ENCODE data around the gene PTGES2.
"Not testable (repeated sequence)": the region's sequence is repeated elsewhere in the genome, so short reads cannot be mapped to it uniquely, and the experiment has no call there.

The PTGES2 gene

DNA sequence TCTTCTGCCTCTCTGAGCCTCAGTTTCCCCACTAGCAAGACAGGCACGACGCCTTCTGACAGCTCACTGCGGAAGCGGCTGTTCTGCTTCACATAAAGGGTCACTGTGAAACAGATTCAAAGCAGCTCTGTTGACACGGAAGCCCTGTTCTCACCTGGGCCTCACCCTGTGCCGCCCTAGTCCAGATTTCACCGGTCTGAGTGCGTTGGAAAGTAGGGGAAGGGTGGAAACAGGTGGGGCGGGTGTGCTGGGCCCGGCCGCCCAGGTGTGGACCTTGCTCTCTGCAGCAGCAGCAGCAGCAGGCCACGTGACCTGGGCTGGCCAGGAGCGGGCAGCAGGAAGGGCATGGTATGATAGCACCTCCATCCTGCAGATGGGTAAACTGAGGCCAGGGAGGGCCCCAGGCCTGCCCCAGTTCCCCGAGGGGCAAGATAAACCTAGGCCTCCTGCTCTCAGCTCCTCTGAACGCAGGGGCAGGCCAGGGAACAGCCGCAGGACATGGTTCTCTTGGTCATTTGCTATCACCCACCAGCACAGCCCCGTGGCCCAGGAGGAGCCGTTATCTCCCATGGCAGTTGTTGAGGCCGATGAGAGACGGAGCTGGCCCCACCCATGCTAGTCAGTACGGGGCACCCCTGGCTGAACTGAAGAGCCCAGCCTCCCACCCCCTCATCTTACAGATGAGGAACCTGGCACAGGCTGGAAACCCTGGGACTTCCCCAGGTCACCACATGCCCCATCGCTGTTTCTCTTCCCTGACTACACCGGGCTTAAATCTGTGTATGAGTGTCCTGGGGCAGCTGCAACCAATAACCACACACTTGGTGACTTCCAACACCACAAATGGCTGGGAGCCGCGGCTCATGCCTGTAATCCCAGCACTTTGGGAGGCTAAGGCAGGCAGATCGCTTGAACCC lies 12.1 kb downstream of the PTGES2 start:
- peaks cover 0 to 29% (median 15%) of the 10 kb centered on the region in 3 donors for H3K36me3 ChIP-seq
- H3K27me3 ChIP-seq, result no peaks in the 10 kb centered on the region
- no peak overlapping the region for H3K27ac ChIP-seq
- intact Hi-C loops (cut with DNase I; ENCODE audit: low total_unique reads), result loop anchor here (5.0 kb wide), 1 partner anchor 173 kb away; no protein-coding TSS in a partner anchor
- no peaks in the 10 kb centered on the region for H3K9me3 ChIP-seq
- peak in 1 of 2 donors; percentile 61 for DNase-seq
- H3K4me1 ChIP-seq, result peaks cover 0 to 8% (median 4%) of the 10 kb centered on the region in 4 donors
- H3K4me3 ChIP-seq, result no peak overlapping the region
- TF ChIP-seq, protein P1, sequence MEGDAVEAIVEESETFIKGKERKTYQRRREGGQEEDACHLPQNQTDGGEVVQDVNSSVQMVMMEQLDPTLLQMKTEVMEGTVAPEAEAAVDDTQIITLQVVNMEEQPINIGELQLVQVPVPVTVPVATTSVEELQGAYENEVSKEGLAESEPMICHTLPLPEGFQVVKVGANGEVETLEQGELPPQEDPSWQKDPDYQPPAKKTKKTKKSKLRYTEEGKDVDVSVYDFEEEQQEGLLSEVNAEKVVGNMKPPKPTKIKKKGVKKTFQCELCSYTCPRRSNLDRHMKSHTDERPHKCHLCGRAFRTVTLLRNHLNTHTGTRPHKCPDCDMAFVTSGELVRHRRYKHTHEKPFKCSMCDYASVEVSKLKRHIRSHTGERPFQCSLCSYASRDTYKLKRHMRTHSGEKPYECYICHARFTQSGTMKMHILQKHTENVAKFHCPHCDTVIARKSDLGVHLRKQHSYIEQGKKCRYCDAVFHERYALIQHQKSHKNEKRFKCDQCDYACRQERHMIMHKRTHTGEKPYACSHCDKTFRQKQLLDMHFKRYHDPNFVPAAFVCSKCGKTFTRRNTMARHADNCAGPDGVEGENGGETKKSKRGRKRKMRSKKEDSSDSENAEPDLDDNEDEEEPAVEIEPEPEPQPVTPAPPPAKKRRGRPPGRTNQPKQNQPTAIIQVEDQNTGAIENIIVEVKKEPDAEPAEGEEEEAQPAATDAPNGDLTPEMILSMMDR (IDR thresholded peaks at IDR 0.05), result no peak

GRCh38 chr9:128114326-128115186 lies 13.0 kb downstream of the PTGES2 start:
- H3K4me1 ChIP-seq, result peaks cover 0 to 8% (median 4%) of the 10 kb centered on the region in 4 donors
- H3K4me3 ChIP-seq, result no peak overlapping the region
- DNase-seq, result peak in 1 of 2 donors; percentile 56
- TF ChIP-seq, protein P1 (IDR thresholded peaks at IDR 0.05), result no peak
- H3K27me3 ChIP-seq, result no peaks in the 10 kb centered on the region
- peaks cover 0 to 28% (median 12%) of the 10 kb centered on the region in 3 donors for H3K36me3 ChIP-seq
- intact Hi-C loops (cut with DNase I; ENCODE audit: low total_unique reads), result loop anchor here (5.0 kb wide), 1 partner anchor 172 kb away; no protein-coding TSS in a partner anchor
- H3K9me3 ChIP-seq, result no peaks in the 10 kb centered on the region
- no peak overlapping the region for H3K27ac ChIP-seq

DNA sequence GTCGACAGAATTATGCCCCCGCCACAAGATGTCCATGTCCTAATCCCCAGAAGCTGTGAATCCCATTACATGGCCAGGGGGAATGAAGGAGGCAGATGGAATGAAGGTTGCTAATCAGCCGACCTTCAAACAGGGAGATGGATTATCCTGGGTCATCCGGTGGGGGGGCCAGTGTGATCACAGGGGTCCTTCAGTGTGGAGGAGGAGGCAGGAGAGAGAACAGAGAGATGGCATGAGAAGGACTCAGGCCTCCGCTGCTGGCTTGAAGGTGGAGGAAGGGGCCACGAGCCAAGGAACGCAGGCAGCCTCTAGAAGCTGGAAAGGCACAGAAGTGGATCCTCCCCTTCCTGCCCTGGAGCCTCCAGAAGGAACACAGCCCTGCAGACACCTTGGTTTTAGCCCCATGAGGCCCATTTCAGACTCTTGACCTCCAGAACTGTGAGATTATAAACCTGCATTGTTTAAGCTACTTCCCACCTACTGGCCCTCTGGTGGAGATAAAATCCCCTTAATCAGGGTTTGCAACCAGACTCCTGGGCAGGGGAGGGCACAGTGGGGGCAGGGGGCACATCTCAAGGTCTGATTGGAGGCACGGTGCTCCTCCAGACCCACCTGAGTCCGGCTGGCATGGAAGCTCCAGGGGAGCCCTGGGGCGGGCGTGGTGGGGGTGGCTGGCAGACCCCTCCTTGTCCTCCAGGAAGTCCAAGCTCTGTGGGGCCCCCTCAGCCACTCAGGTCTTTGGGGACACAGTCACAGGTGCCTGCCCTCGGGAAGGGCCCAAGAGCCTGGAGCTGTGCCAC lies 13.8 kb downstream of the PTGES2 start:
- H3K27me3 ChIP-seq, result no peaks in the 10 kb centered on the region
- peaks cover 0 to 8% (median 4%) of the 10 kb centered on the region in 4 donors for H3K4me1 ChIP-seq
- no peak overlapping the region for H3K27ac ChIP-seq
- peaks cover 0 to 36% (median 20%) of the 10 kb centered on the region in 3 donors for H3K36me3 ChIP-seq
- peak in 1 of 2 donors; percentile 53 for DNase-seq
- TF ChIP-seq, protein P1 (IDR thresholded peaks at IDR 0.05), result no peak
- intact Hi-C loops (cut with DNase I; ENCODE audit: low total_unique reads), result no loop called here
- no peaks in the 10 kb centered on the region for H3K9me3 ChIP-seq
- no peak overlapping the region for H3K4me3 ChIP-seq

DNA sequence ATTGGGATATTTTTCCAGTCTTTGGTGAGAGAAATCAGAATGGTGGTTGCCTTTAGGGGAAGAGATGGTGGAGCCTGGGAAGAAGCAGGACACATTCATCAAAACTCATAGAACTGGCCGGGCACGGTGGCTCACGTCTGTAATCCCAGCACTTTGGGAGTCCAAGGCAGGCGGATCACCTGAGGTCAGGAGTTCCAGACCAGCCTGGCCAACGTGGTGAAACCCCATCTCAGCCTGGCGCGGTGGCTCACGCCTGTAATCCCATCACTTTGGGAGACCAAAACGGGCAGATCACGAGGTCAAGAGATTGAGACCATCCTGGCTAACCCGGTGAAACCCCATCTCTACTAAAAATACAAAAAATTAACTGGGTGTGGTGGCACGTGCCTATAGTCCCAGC lies 15.8 kb downstream of the PTGES2 start:
- H3K9me3 ChIP-seq; H3K4me1 ChIP-seq; intact Hi-C loops (cut with DNase I; ENCODE audit: low total_unique reads); H3K27me3 ChIP-seq; H3K4me3 ChIP-seq; H3K27ac ChIP-seq: not testable (repeated sequence)
- DNase-seq, result peak in 1 of 2 donors; percentile 37
- H3K36me3 ChIP-seq, result peaks cover 15 to 56% (median 40%) of the 10 kb centered on the region in 3 donors

GRCh38 chr9:128109050-128109709 lies 18.3 kb downstream of the PTGES2 start:
- no peaks in the 10 kb centered on the region for H3K27me3 ChIP-seq
- no peak for DNase-seq
- H3K4me3 ChIP-seq, result no peak overlapping the region
- peaks cover 40 to 66% (median 57%) of the 10 kb centered on the region in 3 donors for H3K36me3 ChIP-seq
- no peak overlapping the region for H3K27ac ChIP-seq
- H3K4me1 ChIP-seq, result peaks cover 0 to 3% (median 0%) of the 10 kb centered on the region in 4 donors
- TF ChIP-seq, protein P1 (IDR thresholded peaks at IDR 0.05), result no peak
- intact Hi-C loops (cut with DNase I; ENCODE audit: low total_unique reads), result no loop called here
- no peaks in the 10 kb centered on the region for H3K9me3 ChIP-seq

All from tibial artery (tissue), 4 donors.